Measurements from ENCODE around the gene TNP2.

- TF ChIP-seq CTCF (IDR thresholded peaks at IDR 0.05; ENCODE audit: extremely low read depth in 1 of 2, insufficient read depth in 1 of 2, low read depth in 1 of 2, low read length in 2 of 2) (no peak), EZH2 (IDR thresholded peaks at IDR 0.05; ENCODE audit: borderline replicate concordance, low read depth, low read length, severe bottlenecking) (no peak), POLR2AphosphoS5 (IDR thresholded peaks at IDR 0.05; ENCODE audit: insufficient read depth, low read depth, low read length) (no peak), POLR2A (IDR thresholded peaks at IDR 0.05; ENCODE audit: low read depth, low read length) (no peak), GATA2 (IDR thresholded peaks at IDR 0.05; ENCODE audit: insufficient read depth, insufficient read length, low read depth, low read length) (no peak), MYC (IDR thresholded peaks at IDR 0.05; ENCODE audit: low read depth, low read length) (no peak), MAX (IDR thresholded peaks at IDR 0.05; ENCODE audit: insufficient read depth, insufficient read length) (no peak), FOS (IDR thresholded peaks at IDR 0.05; ENCODE audit: borderline replicate concordance, insufficient read depth, low read length) (no peak), JUN (IDR thresholded peaks at IDR 0.05; ENCODE audit: borderline replicate concordance, insufficient read depth, insufficient read length, low read depth) (no peak)
Measured at GRCh38 chr16:11256661-11257130, 12.4 kb downstream of the TNP2 start.
